G401.6 (cell line): Measurements from ENCODE around the gene ANK2.

Experiments
- FAIRE-seq: peaks from 2 replicates; lab custom pipeline; 2012; peaks lifted over from hg19 to GRCh38; lab: Jason Lieb, UNC

ANK2 gene

GRCh38 chr4:113347245-113347644 lies 297.8 kb downstream of the ANK2 start:
- FAIRE-seq: no peak

DNA sequence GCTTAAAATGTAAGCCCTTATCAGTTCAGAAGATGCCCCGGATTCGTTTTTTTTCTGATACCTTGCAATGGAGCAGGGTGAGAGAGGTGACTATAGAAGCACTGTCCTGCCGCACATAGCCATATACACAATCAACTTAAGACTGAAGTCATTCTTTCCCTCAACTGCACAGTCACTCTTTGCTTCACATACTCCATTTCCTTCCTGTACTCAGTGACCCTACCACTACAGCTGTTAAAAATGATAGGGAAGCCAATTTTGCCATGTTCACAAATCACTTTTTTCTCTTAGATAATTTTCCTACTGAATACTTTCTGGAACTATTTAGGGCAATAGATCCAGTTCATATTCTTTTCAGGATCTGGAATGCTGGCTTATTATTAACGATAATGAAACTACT lies 300.0 kb downstream of the ANK2 start:
- no peak for FAIRE-seq

DNA sequence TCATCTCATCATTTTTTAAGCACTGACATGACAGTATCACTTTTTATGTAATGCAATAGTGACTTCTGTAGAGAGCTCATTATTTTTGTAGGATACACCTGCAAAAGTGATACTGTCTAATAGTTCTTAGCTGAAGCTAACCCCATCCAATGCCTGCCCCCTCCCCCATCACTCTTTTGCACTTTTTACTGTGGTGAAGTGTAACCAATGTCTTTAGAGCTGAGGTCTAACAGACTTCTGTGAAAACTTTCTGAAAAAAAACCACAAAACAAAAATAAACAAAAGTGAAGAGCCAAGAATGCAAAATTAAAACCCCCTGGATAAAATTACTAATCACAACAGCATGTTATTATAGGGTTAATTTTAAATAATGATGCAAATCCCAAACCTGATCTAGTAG lies 301.1 kb downstream of the ANK2 start:
- no peak for FAIRE-seq

GRCh38 chr4:113355550-113356371 lies 306.3 kb downstream of the ANK2 start:
- FAIRE-seq: no peak

DNA sequence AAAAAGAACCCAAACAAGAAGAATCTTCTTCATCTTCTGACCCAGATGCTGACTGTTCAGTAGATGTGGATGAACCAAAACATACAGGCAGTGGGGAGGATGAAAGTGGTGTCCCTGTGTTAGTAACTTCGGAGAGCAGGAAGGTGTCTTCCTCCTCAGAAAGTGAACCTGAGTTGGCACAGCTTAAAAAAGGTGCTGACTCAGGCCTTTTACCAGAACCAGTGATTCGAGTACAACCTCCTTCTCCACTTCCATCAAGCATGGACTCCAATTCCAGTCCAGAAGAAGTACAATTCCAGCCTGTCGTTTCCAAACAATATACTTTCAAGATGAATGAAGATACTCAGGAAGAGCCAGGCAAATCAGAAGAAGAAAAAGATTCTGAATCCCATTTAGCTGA lies 307.0 kb downstream of the ANK2 start:
- no peak for FAIRE-seq

GRCh38 chr4:113358784-113359183 lies 309.3 kb downstream of the ANK2 start:
- FAIRE-seq: no peak

- FAIRE-seq: no peak
Measured at GRCh38 chr4:113365377-113365776, 315.9 kb downstream of the ANK2 start.

- no peak for FAIRE-seq
Measured at GRCh38 chr4:113368056-113368455, 318.6 kb downstream of the ANK2 start.

DNA sequence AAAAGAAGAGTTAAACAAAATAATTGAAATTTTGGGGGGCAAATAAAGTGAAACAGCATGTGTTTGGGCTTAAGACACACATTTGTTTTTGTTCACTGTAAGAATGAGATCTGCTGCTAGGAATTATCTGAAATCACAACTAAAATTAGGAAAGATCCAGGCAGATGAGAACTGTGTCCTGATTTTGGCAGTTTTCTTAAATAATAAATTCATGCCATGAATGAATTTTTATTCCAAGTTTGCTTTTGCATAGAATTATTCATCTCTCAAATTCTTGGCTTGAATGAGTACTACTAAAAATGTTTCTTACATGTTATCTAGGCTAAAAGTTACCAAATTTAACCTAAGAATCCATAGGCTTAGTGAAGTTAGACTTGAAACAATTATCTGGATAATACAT lies 321.7 kb downstream of the ANK2 start:
- FAIRE-seq: no peak

- no peak for FAIRE-seq
Measured at GRCh38 chr4:113375964-113376666, 326.7 kb downstream of the ANK2 start.

DNA sequence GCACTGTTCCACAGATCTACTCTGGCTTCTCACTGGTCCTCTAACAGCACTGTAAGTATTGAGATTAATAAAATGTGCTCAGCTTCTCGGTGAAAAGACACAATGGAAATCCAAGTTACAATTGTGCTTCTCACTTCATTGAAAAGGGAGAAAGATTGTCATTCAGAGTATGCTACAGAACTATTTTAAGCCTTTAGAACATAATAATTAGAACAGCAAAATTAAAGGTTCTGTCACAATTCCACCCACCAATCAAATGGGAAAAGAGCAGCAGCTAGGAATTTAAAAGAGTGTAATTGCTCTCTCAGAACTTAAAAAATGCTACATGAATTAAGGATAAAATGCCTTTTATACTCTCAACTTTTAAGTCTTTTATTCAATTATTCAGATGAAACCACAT lies 329.4 kb downstream of the ANK2 start:
- FAIRE-seq: no peak

- no peak for FAIRE-seq
Measured at GRCh38 chr4:113382704-113383103, 333.3 kb downstream of the ANK2 start.

GRCh38 chr4:113383111-113383785 lies 333.8 kb downstream of the ANK2 start:
- no peak for FAIRE-seq

DNA sequence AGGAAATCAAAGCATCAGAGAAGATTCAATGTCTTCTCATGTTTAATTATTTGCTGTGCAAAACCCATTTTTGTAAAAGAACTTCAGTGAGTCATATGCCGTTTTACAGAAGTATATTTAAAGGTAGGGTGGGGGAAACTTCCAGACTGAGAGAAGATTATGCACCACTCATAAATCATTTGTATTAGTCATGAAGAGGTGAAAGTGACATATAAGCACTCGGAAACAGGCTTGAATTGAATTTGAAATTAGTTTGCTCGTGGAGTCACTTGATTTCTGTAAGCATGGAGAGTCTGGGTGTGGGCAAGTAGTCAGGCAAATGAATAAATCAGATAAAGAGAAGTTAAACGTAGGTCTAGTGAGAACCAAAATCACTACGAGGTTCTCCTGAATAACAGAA lies 335.1 kb downstream of the ANK2 start:
- no peak for FAIRE-seq

GRCh38 chr4:113385281-113385899 lies 335.9 kb downstream of the ANK2 start:
- no peak for FAIRE-seq

GRCh38 chr4:113389160-113389559 lies 339.7 kb downstream of the ANK2 start:
- FAIRE-seq: no peak

GRCh38 chr4:113390850-113391249 lies 341.4 kb downstream of the ANK2 start:
- no peak for FAIRE-seq

DNA sequence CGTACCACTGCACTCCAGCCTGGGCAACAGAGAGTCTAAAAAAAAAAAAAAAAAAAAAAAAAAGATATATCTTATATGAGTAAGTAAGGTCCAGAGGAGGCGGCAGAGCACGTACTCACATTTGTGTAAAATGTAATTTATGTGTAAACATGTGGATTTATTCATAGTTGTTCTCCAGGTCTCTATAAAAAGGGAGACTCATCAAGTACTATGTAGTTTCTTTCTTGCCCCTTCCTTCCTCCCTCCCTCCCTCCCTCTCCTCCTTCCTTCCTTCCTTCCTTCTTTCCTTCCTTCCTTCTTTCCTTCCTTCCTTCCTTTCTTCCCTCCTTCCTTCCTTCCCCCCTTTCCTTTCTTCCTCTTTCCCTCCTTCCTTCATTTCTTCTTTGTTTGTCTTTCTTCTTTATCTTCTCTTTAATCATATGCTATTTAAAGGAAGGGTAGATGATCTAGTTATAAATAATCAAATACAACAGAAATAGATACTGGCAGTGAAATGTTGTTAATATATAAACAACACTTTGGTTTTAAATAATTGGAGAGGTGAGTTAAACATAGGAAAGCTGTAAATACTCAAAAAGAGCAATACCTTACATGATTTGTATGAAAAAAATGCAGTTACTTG lies 344.8 kb downstream of the ANK2 start:
- FAIRE-seq: no peak

GRCh38 chr4:113394730-113395530 lies 345.5 kb downstream of the ANK2 start:
- peak; percentile 98 for FAIRE-seq

GRCh38 chr4:113397114-113397701 lies 347.8 kb downstream of the ANK2 start:
- FAIRE-seq: no peak
